Amniotic epithelial cell (primary cell): Measurements from ENCODE around the gene STAT5A.
"Not testable (repeated sequence)": the region's sequence is repeated elsewhere in the genome, so short reads cannot be mapped to it uniquely, and the experiment has no call there.

Source experiments
- DNase-seq: peaks from one replicate; pipeline ENCODE4 v3.0.0-alpha.2; 2010; ENCODE audit warnings: low read depth

The STAT5A gene

DNA sequence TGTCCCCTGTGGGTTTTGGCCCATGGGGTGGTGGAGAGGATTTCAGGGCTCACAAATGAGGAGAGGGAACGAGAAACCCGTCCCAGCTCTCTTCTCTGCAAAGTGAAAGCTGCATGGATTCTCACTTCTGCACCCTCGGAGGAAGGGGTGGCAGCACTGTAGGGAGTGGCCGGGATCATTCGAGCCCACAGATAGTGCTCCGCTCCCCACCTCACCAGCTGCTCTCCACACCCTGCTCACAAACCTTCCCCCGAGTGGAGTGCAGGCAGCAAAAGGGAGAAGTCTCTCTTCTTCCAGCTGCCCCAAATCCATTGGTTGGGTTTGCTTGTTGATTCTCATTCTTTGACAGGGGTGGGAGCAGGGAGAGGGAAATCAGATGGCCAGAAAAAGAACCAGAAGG lies 20.1 kb downstream of the STAT5A start:
- no peak for DNase-seq

- no peak for DNase-seq
Observed at GRCh38 chr17:42309142-42309541, 20.8 kb downstream of the STAT5A start.

DNA sequence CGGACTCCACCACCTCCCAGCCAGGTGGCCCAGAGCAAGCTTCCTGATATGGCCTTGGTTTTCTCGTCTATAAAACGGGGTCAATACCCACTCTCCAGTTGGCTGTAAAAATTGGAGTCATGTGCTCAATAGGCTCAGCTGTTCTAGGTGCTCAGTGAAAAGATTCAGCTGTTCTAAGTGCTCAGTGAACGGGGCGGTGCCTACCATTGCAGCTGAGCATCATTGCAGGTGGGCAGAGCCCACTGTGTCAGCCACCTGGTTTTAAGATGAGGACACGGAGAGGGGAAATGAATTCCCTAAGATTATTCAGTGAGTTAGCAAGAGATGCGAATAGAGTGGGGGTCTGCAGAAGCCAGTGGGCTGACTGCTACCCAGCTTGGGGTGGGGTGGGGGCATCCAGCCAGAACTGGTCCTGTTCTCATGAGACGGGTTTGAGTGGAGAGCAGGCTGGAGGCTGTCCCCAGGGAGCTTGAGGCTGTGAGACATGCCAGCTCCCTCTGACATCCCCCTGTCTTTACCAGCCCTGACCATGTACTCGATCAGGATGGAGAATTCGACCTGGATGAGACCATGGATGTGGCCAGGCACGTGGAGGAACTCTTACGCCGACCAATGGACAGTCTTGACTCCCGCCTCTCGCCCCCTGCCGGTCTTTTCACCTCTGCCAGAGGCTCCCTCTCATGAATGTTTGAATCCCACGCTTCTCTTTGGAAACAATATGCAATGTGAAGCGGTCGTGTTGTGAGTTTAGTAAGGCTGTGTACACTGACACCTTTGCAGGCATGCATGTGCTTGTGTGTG lies 21.9 kb downstream of the STAT5A start:
- DNase-seq: peak; percentile 45

GRCh38 chr17:42310787-42311215 lies 22.5 kb downstream of the STAT5A start:
- DNase-seq: no peak

- DNase-seq: peak; percentile 98
Observed at GRCh38 chr17:42311240-42312034, 23.1 kb downstream of the STAT5A start.

GRCh38 chr17:42312035-42312284 lies 23.7 kb downstream of the STAT5A start:
- DNase-seq: no peak

GRCh38 chr17:42312285-42313130 lies 24.2 kb downstream of the STAT5A start:
- peak; percentile 79 for DNase-seq

DNA sequence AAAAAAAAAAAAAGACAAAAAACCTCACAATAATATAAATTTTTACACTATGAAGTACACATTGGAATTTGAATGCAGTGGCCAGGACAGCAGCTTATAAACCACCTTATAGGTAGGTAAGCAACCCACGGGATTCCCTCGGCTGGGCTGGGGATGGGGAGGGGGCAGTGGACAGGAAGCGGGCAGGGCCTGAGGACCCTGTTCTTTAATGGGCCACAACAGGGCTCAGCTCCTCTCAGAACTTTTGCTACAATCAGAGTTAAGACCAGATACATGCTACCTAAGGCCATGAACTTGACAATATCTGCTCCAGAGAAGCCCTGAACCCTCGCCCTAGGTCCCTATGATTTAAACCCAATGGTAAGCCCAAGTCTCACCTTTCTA lies 25.1 kb downstream of the STAT5A start:
- DNase-seq: no peak

GRCh38 chr17:42313773-42314566 lies 25.7 kb downstream of the STAT5A start:
- DNase-seq: peak; percentile 69

GRCh38 chr17:42315402-42316156 lies 27.3 kb downstream of the STAT5A start:
- DNase-seq: no peak

DNA sequence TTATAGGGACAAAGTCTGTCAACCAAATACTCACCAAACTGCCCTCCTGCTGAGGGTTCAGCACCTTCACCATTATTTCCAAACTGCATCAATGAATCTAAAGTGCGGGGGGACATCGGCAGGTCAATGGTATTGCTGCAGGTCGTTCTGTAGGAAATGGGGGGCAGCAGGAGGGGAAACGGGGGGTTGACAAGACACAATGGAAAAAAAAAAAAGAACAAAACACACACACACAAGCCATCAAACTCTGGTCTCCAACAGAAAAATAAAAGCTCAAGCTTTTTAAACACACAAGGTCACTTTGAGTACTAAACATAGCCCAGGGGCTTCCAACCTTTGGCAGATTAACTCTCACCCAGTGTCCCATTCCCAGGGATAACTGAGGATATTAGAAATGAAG lies 28.5 kb downstream of the STAT5A start:
- DNase-seq: no peak

GRCh38 chr17:42317266-42317845 lies 29.1 kb downstream of the STAT5A start:
- DNase-seq: no peak

DNA sequence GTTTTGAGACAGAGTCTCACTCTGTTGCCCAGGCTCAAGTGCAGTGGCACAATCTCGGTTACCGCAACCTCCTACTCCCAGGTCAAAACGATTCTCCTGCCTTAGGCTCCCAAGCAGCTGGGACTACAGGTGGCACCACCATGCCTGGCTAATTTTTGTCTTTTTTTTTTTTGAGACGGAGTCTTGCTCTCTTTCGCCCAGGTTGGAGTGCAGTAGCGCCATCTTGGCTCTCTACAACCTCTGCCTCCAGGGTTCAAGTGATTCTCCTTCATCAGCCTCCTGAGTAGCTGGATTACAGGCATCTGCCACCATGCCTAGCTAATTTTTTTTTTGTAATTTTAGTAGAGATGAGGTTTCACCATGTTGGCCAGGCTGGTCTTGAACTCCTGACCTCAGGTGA lies 29.7 kb downstream of the STAT5A start:
- not testable (repeated sequence) for DNase-seq

DNA sequence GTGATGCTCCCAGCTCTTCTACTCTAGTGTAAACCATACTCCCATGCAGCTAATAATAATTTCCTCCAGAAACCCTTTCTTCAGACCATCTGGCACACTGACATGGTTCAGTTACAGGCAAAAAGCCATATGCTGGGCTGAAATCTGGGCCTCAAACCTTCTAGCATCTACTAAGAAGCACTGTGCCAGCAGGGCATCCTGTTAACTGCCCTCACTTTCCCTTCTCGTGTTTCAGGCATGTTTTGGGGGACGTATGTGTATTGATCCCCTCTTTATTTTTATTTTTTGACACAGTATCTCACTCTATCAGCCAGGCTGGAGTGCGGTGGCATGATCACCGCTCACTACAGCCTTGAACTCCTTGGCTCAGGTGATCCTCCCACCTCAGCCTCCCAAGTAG lies 33.3 kb downstream of the STAT5A start:
- DNase-seq: no peak

DNA sequence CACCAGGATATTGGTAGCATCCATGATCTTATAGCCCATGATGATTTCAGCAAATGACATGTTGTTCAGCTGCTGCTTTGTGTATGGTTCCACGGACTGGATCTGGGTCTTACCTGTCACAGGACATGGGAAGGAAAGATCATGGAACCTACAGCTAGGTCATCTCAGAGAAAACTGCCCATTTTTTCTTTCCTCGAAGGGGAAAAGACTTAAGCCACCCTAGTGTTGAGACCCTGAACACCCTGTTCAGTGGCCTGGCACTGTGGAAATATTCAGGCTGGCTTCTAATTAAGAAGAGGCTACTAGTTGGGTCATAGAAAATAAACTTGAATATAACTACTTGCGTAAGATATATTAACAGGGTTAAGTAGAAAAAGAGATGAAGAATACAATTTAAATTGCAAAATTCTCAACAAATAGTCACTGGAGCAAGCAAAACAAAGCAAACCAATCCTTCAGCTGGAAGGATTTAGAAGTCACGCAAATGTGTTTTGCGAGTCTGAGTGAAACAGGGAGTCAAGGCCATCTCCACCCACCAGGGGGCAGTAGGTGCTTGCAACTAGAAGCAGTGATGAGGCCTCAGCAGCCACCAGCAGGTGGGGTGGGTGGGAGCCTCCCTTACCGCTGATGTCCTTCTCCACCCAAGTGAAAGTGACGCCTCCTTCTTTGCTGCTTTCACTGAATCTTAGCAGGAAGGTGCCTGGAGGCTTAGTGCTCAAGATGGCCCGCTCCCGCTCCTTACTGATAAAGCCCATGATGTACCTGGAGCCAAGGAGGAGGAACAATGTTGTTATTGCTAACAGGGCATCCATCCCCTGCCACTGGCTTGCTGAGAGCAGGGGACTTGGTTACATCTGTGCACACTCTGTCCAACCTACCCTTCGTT lies 34.3 kb downstream of the STAT5A start:
- peak; percentile 88 for DNase-seq

- DNase-seq: no peak
Observed at GRCh38 chr17:42323268-42323773, 35.0 kb downstream of the STAT5A start.

- peak; percentile 86 for DNase-seq
Observed at GRCh38 chr17:42325026-42325425, 36.7 kb downstream of the STAT5A start.

- DNase-seq: no peak
Observed at GRCh38 chr17:42329025-42329976, 41.0 kb downstream of the STAT5A start.
